HUES6 (cell line): ENCODE measurements around the gene HOXB6.

Source experiments
- H3K27ac ChIP-seq: 2 replicates; pipeline ENCODE4 v1.7.0; 2013; ENCODE audit warnings: low read depth, mild to moderate bottlenecking, low read length, inconsistent platforms
- H3K27me3 ChIP-seq: 2 replicates; pipeline ENCODE4 v1.6.1; 2013; ENCODE audit warnings: low read length; ENCODE audit not compliant: control insufficient read depth, insufficient read depth
- H3K36me3 ChIP-seq: 2 replicates; pipeline ENCODE4 v1.6.1; 2013; ENCODE audit warnings: low read length; ENCODE audit not compliant: control insufficient read depth, insufficient read depth
- H3K4me1 ChIP-seq: 2 replicates; pipeline ENCODE4 v1.6.1; 2013; ENCODE audit warnings: low read length; ENCODE audit not compliant: control insufficient read depth, insufficient read depth
- H3K4me3 ChIP-seq: 2 replicates; pipeline ENCODE4 v1.5.1; 2013; ENCODE audit warnings: low read depth, low read length
- H3K9ac ChIP-seq: one replicate; pipeline ENCODE4 v1.6.1; 2013; ENCODE audit warnings: mild to moderate bottlenecking, low read length
- H3K9me3 ChIP-seq: 2 replicates; pipeline ENCODE4 v1.6.1; 2013; ENCODE audit warnings: low read depth, low read length; ENCODE audit not compliant: control insufficient read depth, insufficient read depth

Gene HOXB6

GRCh38 chr17:48626245-48627117 is 21.7 kb upstream of the HOXB6 start, which contains the start of gene HOXB9:
HOXB9 (minus strand) TSS chr17:48626358; CDS start chr17:48626269, 89 bp downstream.
- Histone ChIP-seq H3K9ac (peak within 1 kb of the TSS; percentile 83), H3K27ac (peak within 1 kb of the TSS; percentile 29; the same call in 1 of the 2 replicates), H3K4me3 (peak within 1 kb of the TSS; percentile 58), H3K36me3 (no peaks in the 10 kb centered on the region), H3K9me3 (no peaks in the 10 kb centered on the region), H3K27me3 (peaks cover 100% of the 10 kb centered on the region), H3K4me1 (peaks cover 7% of the 10 kb centered on the region; the same call in 1 of the 2 replicates)

- peak overlapping the region; percentile 83 for H3K9ac ChIP-seq
- H3K27me3 ChIP-seq, result peaks cover 100% of the 10 kb centered on the region
- peak overlapping the region; percentile 29; the same call in 1 of the 2 replicates for H3K27ac ChIP-seq
- H3K36me3 ChIP-seq, result no peaks in the 10 kb centered on the region
- no peaks in the 10 kb centered on the region for H3K9me3 ChIP-seq
- H3K4me1 ChIP-seq, result peaks cover 7% of the 10 kb centered on the region; the same call in 1 of the 2 replicates
- H3K4me3 ChIP-seq, result peak overlapping the region; percentile 58
These were observed 20.9 kb upstream of the HOXB6 start for GRCh38 chr17:48625495-48626244.

GRCh38 chr17:48624544-48625494 is 20.0 kb upstream of the HOXB6 start:
- peaks cover 15% of the 10 kb centered on the region; the same call in 1 of the 2 replicates for H3K4me1 ChIP-seq
- peak overlapping the region; percentile 58 for H3K4me3 ChIP-seq
- no peak overlapping the region for H3K27ac ChIP-seq
- no peaks in the 10 kb centered on the region for H3K36me3 ChIP-seq
- peak overlapping the region; percentile 83 for H3K9ac ChIP-seq
- H3K9me3 ChIP-seq, result no peaks in the 10 kb centered on the region
- H3K27me3 ChIP-seq, result peaks cover 100% of the 10 kb centered on the region

- H3K27ac ChIP-seq, result no peak overlapping the region
- H3K9me3 ChIP-seq, result no peaks in the 10 kb centered on the region
- peak overlapping the region; percentile 58; the same call in 1 of the 2 replicates for H3K4me3 ChIP-seq
- peaks cover 100% of the 10 kb centered on the region for H3K27me3 ChIP-seq
- no peaks in the 10 kb centered on the region for H3K36me3 ChIP-seq
- H3K4me1 ChIP-seq, result peaks cover 17% of the 10 kb centered on the region; the same call in 1 of the 2 replicates
- H3K9ac ChIP-seq, result peak overlapping the region; percentile 83
These were observed 19.3 kb upstream of the HOXB6 start for GRCh38 chr17:48624118-48624517.

- Histone ChIP-seq H3K4me1 (peaks cover 17% of the 10 kb centered on the region; the same call in 1 of the 2 replicates), H3K9me3 (no peaks in the 10 kb centered on the region), H3K36me3 (no peaks in the 10 kb centered on the region), H3K27me3 (peaks cover 100% of the 10 kb centered on the region), H3K4me3 (peak overlapping the region; percentile 58), H3K9ac (peak overlapping the region; percentile 83), H3K27ac (no peak overlapping the region)
These were observed 18.8 kb upstream of the HOXB6 start for GRCh38 chr17:48623583-48623982.

- H3K27ac ChIP-seq, result no peak overlapping the region
- H3K36me3 ChIP-seq, result no peaks in the 10 kb centered on the region
- H3K4me3 ChIP-seq, result peak overlapping the region; percentile 58; the same call in 1 of the 2 replicates
- no peaks in the 10 kb centered on the region for H3K9me3 ChIP-seq
- peaks cover 100% of the 10 kb centered on the region for H3K27me3 ChIP-seq
- H3K9ac ChIP-seq, result peak overlapping the region; percentile 83
- H3K4me1 ChIP-seq, result peaks cover 20% of the 10 kb centered on the region; the same call in 1 of the 2 replicates
These were observed 18.1 kb upstream of the HOXB6 start for GRCh38 chr17:48622857-48623256.

- H3K27me3 ChIP-seq, result peaks cover 100% of the 10 kb centered on the region
- no peaks in the 10 kb centered on the region for H3K36me3 ChIP-seq
- peaks cover 14% of the 10 kb centered on the region; the same call in 1 of the 2 replicates for H3K4me1 ChIP-seq
- no peaks in the 10 kb centered on the region for H3K9me3 ChIP-seq
- H3K4me3 ChIP-seq, result peak overlapping the region; percentile 19; the same call in 1 of the 2 replicates
- peak overlapping the region; percentile 83 for H3K9ac ChIP-seq
- no peak overlapping the region for H3K27ac ChIP-seq
These were observed 16.9 kb upstream of the HOXB6 start for GRCh38 chr17:48621410-48622392.

GRCh38 chr17:48620461-48621139 is 15.8 kb upstream of the HOXB6 start:
- peaks cover 100% of the 10 kb centered on the region for H3K27me3 ChIP-seq

More at GRCh38 chr17:48620461-48621139, 15.8 kb upstream of the HOXB6 start:
- Histone ChIP-seq H3K9me3 (no peaks in the 10 kb centered on the region), H3K9ac (peak overlapping the region; percentile 87), H3K36me3 (no peaks in the 10 kb centered on the region), H3K4me3 (peak overlapping the region; percentile 32; the same call in 1 of the 2 replicates), H3K27ac (no peak overlapping the region; the same call in 1 of the 2 replicates), H3K4me1 (peaks cover 13% of the 10 kb centered on the region; the same call in 1 of the 2 replicates)
